Measurements from ENCODE around the gene STS.
A peak's percentile ranks its signal among the peaks of the same experiment; 100 is the strongest.

STS gene

GRCh38 chrX:7159149-7159861 is 11.8 kb downstream of the STS start:
- Histone ChIP-seq H3K4me2 (ENCODE audit: low read length) (no peak overlapping the region), H3K9me3 (ENCODE audit: control insufficient read depth, insufficient read depth, low read length) (no peaks in the 10 kb centered on the region), H3K9me2 (replicated peaks; ENCODE audit: control insufficient read depth, low read length) (no peaks in the 10 kb centered on the region), H3K4me1 (ENCODE audit: control insufficient read depth, low read length) (peaks cover 12% of the 10 kb centered on the region), H3K4me3 (ENCODE audit: low read length) (no peak overlapping the region), H3K36me3 (ENCODE audit: control insufficient read depth, low read length) (no peaks in the 10 kb centered on the region), H3K79me2 (ENCODE audit: control insufficient read depth, low read length) (no peaks in the 10 kb centered on the region), H3K27ac (ENCODE audit: low read depth, low read length) (no peak overlapping the region), H3F3A (ENCODE audit: control insufficient read depth, insufficient read depth) (no peaks in the 10 kb centered on the region), H3K27me3 (ENCODE audit: control insufficient read depth, low read length) (no peaks in the 10 kb centered on the region), H4K20me1 (ENCODE audit: control insufficient read depth, insufficient read depth, low read depth, low read length) (no peaks in the 10 kb centered on the region)
- TF ChIP-seq EZH2phosphoT487 (IDR thresholded peaks at IDR 0.05; ENCODE audit: borderline replicate concordance, low read length), result no peak
- TF ChIP-seq CTCF (IDR thresholded peaks at IDR 0.05; ENCODE audit: low read depth, low read length, poor library complexity, severe bottlenecking), result no peak

- H3K27me3 ChIP-seq (ENCODE audit: control insufficient read depth, low read length), result no peaks in the 10 kb centered on the region
- H3F3A ChIP-seq (ENCODE audit: control insufficient read depth, insufficient read depth), result no peaks in the 10 kb centered on the region
- H3K4me3 ChIP-seq (ENCODE audit: low read length), result no peak overlapping the region
- no peaks in the 10 kb centered on the region for H3K9me2 ChIP-seq (replicated peaks; ENCODE audit: control insufficient read depth, low read length)
- H3K9me3 ChIP-seq (ENCODE audit: control insufficient read depth, insufficient read depth, low read length), result no peaks in the 10 kb centered on the region
- TF ChIP-seq CTCF (IDR thresholded peaks at IDR 0.05; ENCODE audit: low read depth, low read length, poor library complexity, severe bottlenecking) (no peak), EZH2phosphoT487 (IDR thresholded peaks at IDR 0.05; ENCODE audit: borderline replicate concordance, low read length) (no peak)
- no peaks in the 10 kb centered on the region for H3K79me2 ChIP-seq (ENCODE audit: control insufficient read depth, low read length)
- peaks cover 11% of the 10 kb centered on the region for H3K4me1 ChIP-seq (ENCODE audit: control insufficient read depth, low read length)
- no peaks in the 10 kb centered on the region for H3K36me3 ChIP-seq (ENCODE audit: control insufficient read depth, low read length)
- H3K4me2 ChIP-seq (ENCODE audit: low read length), result no peak overlapping the region
- no peak overlapping the region for H3K27ac ChIP-seq (ENCODE audit: low read depth, low read length)
- H4K20me1 ChIP-seq (ENCODE audit: control insufficient read depth, insufficient read depth, low read depth, low read length), result no peaks in the 10 kb centered on the region
Measured at GRCh38 chrX:7163146-7163677, 15.7 kb downstream of the STS start.

GRCh38 chrX:7164174-7164573 is 16.7 kb downstream of the STS start:
- Histone ChIP-seq H3K27ac (ENCODE audit: low read depth, low read length) (no peak overlapping the region), H3K9me2 (replicated peaks; ENCODE audit: control insufficient read depth, low read length) (no peaks in the 10 kb centered on the region), H4K20me1 (ENCODE audit: control insufficient read depth, insufficient read depth, low read depth, low read length) (no peaks in the 10 kb centered on the region), H3K4me2 (ENCODE audit: low read length) (no peak overlapping the region), H3K4me3 (ENCODE audit: low read length) (no peak overlapping the region), H3K79me2 (ENCODE audit: control insufficient read depth, low read length) (no peaks in the 10 kb centered on the region), H3K27me3 (ENCODE audit: control insufficient read depth, low read length) (no peaks in the 10 kb centered on the region), H3F3A (ENCODE audit: control insufficient read depth, insufficient read depth) (no peaks in the 10 kb centered on the region), H3K4me1 (ENCODE audit: control insufficient read depth, low read length) (peaks cover 11% of the 10 kb centered on the region), H3K36me3 (ENCODE audit: control insufficient read depth, low read length) (no peaks in the 10 kb centered on the region), H3K9me3 (ENCODE audit: control insufficient read depth, insufficient read depth, low read length) (no peaks in the 10 kb centered on the region)
- TF ChIP-seq EZH2phosphoT487 (IDR thresholded peaks at IDR 0.05; ENCODE audit: borderline replicate concordance, low read length) (no peak), CTCF (IDR thresholded peaks at IDR 0.05; ENCODE audit: low read depth, low read length, poor library complexity, severe bottlenecking) (peak; percentile 12)

Data from DOHH2 (cell line).